GM23338 (cell line): ENCODE measurements around the gene GNRH2. TPM values are rescaled to one million over a fixed set of nuclear protein-coding genes. Genes with fewer than 3 reads are reported as not detected.

Source experiments
- ATAC-seq: fragments of 200-7000 bp; cut with Tn5 transposase; 3 replicates; pipeline ENCODE4 v1.9.1; 2020
- DNase-seq: peaks from one replicate; pipeline ENCODE4 v3.0.0-alpha.2; 2015; ENCODE audit warnings: low spot score
- H2AFZ ChIP-seq: fragments of 200-600 bp; sonication (generic); 2 replicates; pipeline ENCODE4 v1.8.0; 2016; ENCODE audit warnings: antibody characterized with exemption, mild to moderate bottlenecking, moderate library complexity
- H3F3A ChIP-seq: fragments of 200-600 bp; sonication (generic); replicated peaks from 2 replicates; pipeline ENCODE4 v1.8.0; 2017; ENCODE audit warnings: antibody characterized with exemption, mixed run types, low read depth
- H3K27ac ChIP-seq: fragments of 200-600 bp; sonication (generic); 2 replicates; pipeline ENCODE4 v1.6.1; 2016; ENCODE audit warnings: low read depth
- H3K27me3 ChIP-seq: fragments of 200-600 bp; sonication (generic); 2 replicates; pipeline ENCODE4 v1.8.0; 2016; ENCODE audit warnings: mild to moderate bottlenecking, mixed run types, moderate library complexity; ENCODE audit not compliant: insufficient read depth
- H3K36me3 ChIP-seq: fragments of 200-600 bp; sonication (generic); 2 replicates; pipeline ENCODE4 v1.8.0; 2016; ENCODE audit warnings: mild to moderate bottlenecking; ENCODE audit not compliant: insufficient read depth
- H3K4me1 ChIP-seq: fragments of 200-600 bp; sonication (generic); 2 replicates; pipeline ENCODE4 v1.8.0; 2016; ENCODE audit warnings: mild to moderate bottlenecking, moderate library complexity; ENCODE audit not compliant: insufficient read depth
- H3K4me2 ChIP-seq: fragments of 200-600 bp; sonication (generic); 2 replicates; pipeline ENCODE4 v1.7.1; 2017; ENCODE audit warnings: mixed run types
- H3K4me3 ChIP-seq: fragments of 200-600 bp; sonication (generic); 2 replicates; pipeline ENCODE4 v1.6.1; 2016; ENCODE audit warnings: mixed run types
- H3K79me2 ChIP-seq: fragments of 200-600 bp; sonication (generic); replicated peaks from 2 replicates; pipeline ENCODE4 v1.8.0; 2017; ENCODE audit warnings: mild to moderate bottlenecking; ENCODE audit not compliant: insufficient read depth
- H3K9me2 ChIP-seq: fragments of 200-600 bp; sonication (generic); 2 replicates; pipeline ENCODE4 v1.8.0; 2017; ENCODE audit not compliant: insufficient read depth
- H4K20me1 ChIP-seq: fragments of 200-600 bp; sonication (generic); replicated peaks from 2 replicates; pipeline ENCODE4 v1.8.0; 2017; ENCODE audit warnings: mild to moderate bottlenecking; ENCODE audit not compliant: insufficient read depth
- H3K27ac Mint-ChIP-seq: 2 replicates; pipeline ENCODE4 v1.8.0; 2020; ENCODE audit warnings: inconsistent platforms, mild to moderate bottlenecking, moderate library complexity, mixed read lengths
- H3K27me3 Mint-ChIP-seq: 3 replicates; pipeline ENCODE4 v1.8.0; 2022; ENCODE audit warnings: low read depth, mild to moderate bottlenecking, moderate library complexity, mixed read lengths, inconsistent platforms; ENCODE audit not compliant: insufficient read depth, poor library complexity
- H3K36me3 Mint-ChIP-seq: 3 replicates; pipeline ENCODE4 v1.8.0; 2021; ENCODE audit warnings: low read depth, mild to moderate bottlenecking, inconsistent platforms, moderate library complexity, mixed read lengths
- H3K4me1 Mint-ChIP-seq: 3 replicates; pipeline ENCODE4 v1.8.0; 2020; ENCODE audit warnings: mild to moderate bottlenecking, inconsistent platforms, mixed read lengths
- H3K4me3 Mint-ChIP-seq: 3 replicates; pipeline ENCODE4 v1.8.0; 2021; ENCODE audit warnings: moderate library complexity, mild to moderate bottlenecking, inconsistent platforms, mixed read lengths
- H3K9me3 Mint-ChIP-seq: 3 replicates; pipeline ENCODE4 v1.8.0; 2020; ENCODE audit warnings: moderate library complexity, mild to moderate bottlenecking, inconsistent platforms, mixed read lengths
- EZH2 ChIP-seq: fragments of 200-600 bp; sonication (generic); IDR thresholded peaks from one replicate; pipeline ENCODE4 v1.8.0; 2017; ENCODE audit warnings: antibody characterized with exemption, mild to moderate bottlenecking, low read depth; ENCODE audit not compliant: unreplicated experiment
- EZH2phosphoT487 ChIP-seq: fragments of 200-600 bp; sonication (generic); IDR thresholded peaks from one replicate; pipeline ENCODE4 v1.8.1; 2018; ENCODE audit warnings: antibody characterized with exemption; ENCODE audit not compliant: unreplicated experiment
- JUNB ChIP-seq: IDR thresholded peaks from one replicate; pipeline ENCODE4 v1.6.1; 2016; ENCODE audit warnings: antibody characterized with exemption; ENCODE audit not compliant: unreplicated experiment
- NANOG ChIP-seq: IDR thresholded peaks from 2 replicates; pipeline ENCODE4 v1.6.1; 2016; ENCODE audit warnings: antibody characterized with exemption, borderline replicate concordance
- POLR2AphosphoS5 ChIP-seq: IDR thresholded peaks from 2 replicates; pipeline ENCODE4 v1.6.1; 2016; ENCODE audit warnings: antibody characterized with exemption, low read depth
- ZNF114 ChIP-seq: fragments of 250-450 bp; sonication (Bioruptor Pico); IDR thresholded peaks from 2 replicates; pipeline ENCODE4 v1.5.0; 2020; ENCODE audit warnings: mild to moderate bottlenecking, moderate library complexity
- polyA plus RNA-seq: library from polyadenylated mRNA; unstranded; fragments of >200 nt; fragmentation: Nextera tagmentation; extraction: Ambion mirVana; gene quantifications from 2 replicates; pipeline ENCODE4 v1.2.1, GENCODE V29; 2016
- total RNA-seq: library from RNA; depleted of rRNA; stranded (reverse); fragments of >200 nt; shearing (Covaris generic); gene quantifications from 2 replicates; pipeline ENCODE4 v1.2.3, GENCODE V29; 2014
- TF ChIP-seq, protein P1 (sequence below): fragments of 250-450 bp; sonication (Bioruptor Pico); IDR thresholded peaks from 2 replicates; pipeline ENCODE4 v1.5.0; 2020; ENCODE audit warnings: mild to moderate bottlenecking, moderate library complexity
- TF ChIP-seq, protein P2 (sequence below), 2 experiments: fragments of 200-600 bp in 1 of 2; sonication (generic) in 1 of 2; conservative IDR thresholded peaks; 2 replicates each; pipeline versions ENCODE4 v1.5.1 to v1.6.1; 2016 to 2017; ENCODE audit warnings: antibody characterized with exemption in 2 of 2, low read depth in 2 of 2, mild to moderate bottlenecking in 2 of 2, moderate library complexity in 1 of 2
- TF ChIP-seq, protein P3 (sequence below): IDR thresholded peaks from 2 replicates; pipeline ENCODE4 v1.6.1; 2016; ENCODE audit warnings: antibody characterized with exemption

GNRH2 gene
- total and polyA plus RNA-seq, 2 experiments from 2014 or later = not detected

DNA sequence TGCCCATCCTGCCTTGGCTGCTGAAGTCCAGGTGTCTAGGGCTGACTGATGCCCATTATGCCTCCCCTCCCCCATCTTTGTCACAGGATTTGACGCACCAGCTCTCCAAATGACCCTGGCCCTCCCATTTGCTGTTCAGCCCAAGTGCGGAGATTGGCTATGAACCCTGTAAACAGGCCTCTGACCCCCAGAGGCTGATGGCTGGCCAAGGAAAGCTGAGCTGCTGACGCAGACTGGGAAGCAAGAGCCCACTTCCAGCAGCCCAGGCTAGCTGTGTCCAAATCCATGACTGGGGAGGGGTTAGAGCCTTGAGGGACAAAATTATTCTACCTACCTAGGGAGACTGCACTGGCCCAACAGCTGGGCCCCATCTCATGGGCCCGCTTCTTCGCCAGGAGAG is 797 bp upstream of the GNRH2 start:
- Mint-ChIP-seq H3K36me3 (peaks cover 43% of the 10 kb centered on the region), H3K4me1 (peaks cover 25% of the 10 kb centered on the region), H3K27ac (no peak overlapping the region), H3K9me3 (no peaks in the 10 kb centered on the region; the same call in 2 of the 3 replicates), H3K27me3 (peaks cover 16% of the 10 kb centered on the region), H3K4me3 (peak overlapping the region; percentile 44)
- H3K27ac ChIP-seq = no peak overlapping the region
- H3K4me2 ChIP-seq = peak overlapping the region; percentile 44; the same call in 1 of the 2 replicates
- peaks cover 4% of the 10 kb centered on the region; the same call in 1 of the 2 replicates for H3K9me2 ChIP-seq
- H4K20me1 ChIP-seq = peaks cover 3% of the 10 kb centered on the region; the same call in 1 of the 2 replicates
- DNase-seq (peak; percentile 33), ATAC-seq (no peak)
- H3K27me3 ChIP-seq = no peaks in the 10 kb centered on the region
- no peaks in the 10 kb centered on the region for H3F3A ChIP-seq
- H2AFZ ChIP-seq = no peak overlapping the region
- TF ChIP-seq POLR2AphosphoS5 = 0 out of 2 replicates have a peak, but pooled peaks have one; percentile 20
- TF ChIP-seq ZNF114 (CRISPR knock-in tag) = no peak
- H3K4me1 ChIP-seq = peaks cover 24% of the 10 kb centered on the region
- H3K36me3 ChIP-seq = 0 out of 2 replicates have a peak, but pooled peaks cover 3% of the 10 kb centered on the region
- H3K79me2 ChIP-seq = peaks cover 11% of the 10 kb centered on the region
- no peak overlapping the region; the same call in 1 of the 2 replicates for H3K4me3 ChIP-seq

DNA sequence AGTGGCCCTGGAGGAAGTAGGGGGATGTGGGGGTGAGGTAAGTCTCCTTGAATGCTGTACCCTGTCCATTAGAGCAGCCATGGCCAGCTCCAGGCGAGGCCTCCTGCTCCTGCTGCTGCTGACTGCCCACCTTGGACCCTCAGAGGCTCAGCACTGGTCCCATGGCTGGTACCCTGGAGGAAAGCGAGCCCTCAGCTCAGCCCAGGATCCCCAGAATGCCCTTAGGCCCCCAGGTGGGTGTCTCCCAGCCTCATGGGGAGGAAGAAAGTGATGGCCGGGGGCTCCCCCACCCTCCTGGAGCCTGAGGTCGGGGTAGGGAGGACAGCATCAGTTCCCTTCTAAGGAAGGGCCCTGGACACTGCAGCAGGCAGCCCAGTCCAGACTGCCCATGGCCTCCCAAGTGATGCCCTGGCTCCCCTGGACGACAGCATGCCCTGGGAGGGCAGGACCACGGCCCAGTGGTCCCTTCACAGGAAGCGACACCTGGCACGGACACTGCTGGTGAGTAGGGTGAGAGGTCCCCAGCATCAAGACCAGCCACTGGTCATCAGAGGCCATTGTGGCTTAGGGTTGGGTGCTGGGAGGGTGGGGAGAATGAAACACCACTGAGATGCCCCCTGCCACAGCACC is 1.0 kb downstream of the GNRH2 start:
- Histone ChIP-seq H3K9me2 (peaks cover 4% of the 10 kb centered on the region; the same call in 1 of the 2 replicates), H3F3A (0 out of 2 replicates have a peak, but pooled peaks cover 5% of the 10 kb centered on the region), H2AFZ (no peak overlapping the region), H3K36me3 (peaks cover 18% of the 10 kb centered on the region; the same call in 1 of the 2 replicates), H3K4me3 (peak overlapping the region; percentile 94; the same call in 1 of the 2 replicates), H4K20me1 (peaks cover 10% of the 10 kb centered on the region), H3K27me3 (no peaks in the 10 kb centered on the region), H3K27ac (no peak overlapping the region), H3K4me1 (peaks cover 24% of the 10 kb centered on the region), H3K79me2 (peaks cover 11% of the 10 kb centered on the region), H3K4me2 (peak overlapping the region; percentile 96; the same call in 1 of the 2 replicates)
- Mint-ChIP-seq H3K9me3 (no peaks in the 10 kb centered on the region; the same call in 2 of the 3 replicates), H3K4me1 (peaks cover 25% of the 10 kb centered on the region), H3K27me3 (peaks cover 16% of the 10 kb centered on the region), H3K4me3 (peak overlapping the region; percentile 85; the same call in 2 of the 3 replicates), H3K36me3 (peaks cover 49% of the 10 kb centered on the region), H3K27ac (no peak overlapping the region)
- ATAC-seq (no peak), DNase-seq (no peak)
- no peak for TF ChIP-seq EZH2phosphoT487
- no peak for TF ChIP-seq EZH2
- no peak for TF ChIP-seq POLR2AphosphoS5
- TF ChIP-seq ZNF114 (CRISPR knock-in tag) = no peak
- TF ChIP-seq, protein P1, sequence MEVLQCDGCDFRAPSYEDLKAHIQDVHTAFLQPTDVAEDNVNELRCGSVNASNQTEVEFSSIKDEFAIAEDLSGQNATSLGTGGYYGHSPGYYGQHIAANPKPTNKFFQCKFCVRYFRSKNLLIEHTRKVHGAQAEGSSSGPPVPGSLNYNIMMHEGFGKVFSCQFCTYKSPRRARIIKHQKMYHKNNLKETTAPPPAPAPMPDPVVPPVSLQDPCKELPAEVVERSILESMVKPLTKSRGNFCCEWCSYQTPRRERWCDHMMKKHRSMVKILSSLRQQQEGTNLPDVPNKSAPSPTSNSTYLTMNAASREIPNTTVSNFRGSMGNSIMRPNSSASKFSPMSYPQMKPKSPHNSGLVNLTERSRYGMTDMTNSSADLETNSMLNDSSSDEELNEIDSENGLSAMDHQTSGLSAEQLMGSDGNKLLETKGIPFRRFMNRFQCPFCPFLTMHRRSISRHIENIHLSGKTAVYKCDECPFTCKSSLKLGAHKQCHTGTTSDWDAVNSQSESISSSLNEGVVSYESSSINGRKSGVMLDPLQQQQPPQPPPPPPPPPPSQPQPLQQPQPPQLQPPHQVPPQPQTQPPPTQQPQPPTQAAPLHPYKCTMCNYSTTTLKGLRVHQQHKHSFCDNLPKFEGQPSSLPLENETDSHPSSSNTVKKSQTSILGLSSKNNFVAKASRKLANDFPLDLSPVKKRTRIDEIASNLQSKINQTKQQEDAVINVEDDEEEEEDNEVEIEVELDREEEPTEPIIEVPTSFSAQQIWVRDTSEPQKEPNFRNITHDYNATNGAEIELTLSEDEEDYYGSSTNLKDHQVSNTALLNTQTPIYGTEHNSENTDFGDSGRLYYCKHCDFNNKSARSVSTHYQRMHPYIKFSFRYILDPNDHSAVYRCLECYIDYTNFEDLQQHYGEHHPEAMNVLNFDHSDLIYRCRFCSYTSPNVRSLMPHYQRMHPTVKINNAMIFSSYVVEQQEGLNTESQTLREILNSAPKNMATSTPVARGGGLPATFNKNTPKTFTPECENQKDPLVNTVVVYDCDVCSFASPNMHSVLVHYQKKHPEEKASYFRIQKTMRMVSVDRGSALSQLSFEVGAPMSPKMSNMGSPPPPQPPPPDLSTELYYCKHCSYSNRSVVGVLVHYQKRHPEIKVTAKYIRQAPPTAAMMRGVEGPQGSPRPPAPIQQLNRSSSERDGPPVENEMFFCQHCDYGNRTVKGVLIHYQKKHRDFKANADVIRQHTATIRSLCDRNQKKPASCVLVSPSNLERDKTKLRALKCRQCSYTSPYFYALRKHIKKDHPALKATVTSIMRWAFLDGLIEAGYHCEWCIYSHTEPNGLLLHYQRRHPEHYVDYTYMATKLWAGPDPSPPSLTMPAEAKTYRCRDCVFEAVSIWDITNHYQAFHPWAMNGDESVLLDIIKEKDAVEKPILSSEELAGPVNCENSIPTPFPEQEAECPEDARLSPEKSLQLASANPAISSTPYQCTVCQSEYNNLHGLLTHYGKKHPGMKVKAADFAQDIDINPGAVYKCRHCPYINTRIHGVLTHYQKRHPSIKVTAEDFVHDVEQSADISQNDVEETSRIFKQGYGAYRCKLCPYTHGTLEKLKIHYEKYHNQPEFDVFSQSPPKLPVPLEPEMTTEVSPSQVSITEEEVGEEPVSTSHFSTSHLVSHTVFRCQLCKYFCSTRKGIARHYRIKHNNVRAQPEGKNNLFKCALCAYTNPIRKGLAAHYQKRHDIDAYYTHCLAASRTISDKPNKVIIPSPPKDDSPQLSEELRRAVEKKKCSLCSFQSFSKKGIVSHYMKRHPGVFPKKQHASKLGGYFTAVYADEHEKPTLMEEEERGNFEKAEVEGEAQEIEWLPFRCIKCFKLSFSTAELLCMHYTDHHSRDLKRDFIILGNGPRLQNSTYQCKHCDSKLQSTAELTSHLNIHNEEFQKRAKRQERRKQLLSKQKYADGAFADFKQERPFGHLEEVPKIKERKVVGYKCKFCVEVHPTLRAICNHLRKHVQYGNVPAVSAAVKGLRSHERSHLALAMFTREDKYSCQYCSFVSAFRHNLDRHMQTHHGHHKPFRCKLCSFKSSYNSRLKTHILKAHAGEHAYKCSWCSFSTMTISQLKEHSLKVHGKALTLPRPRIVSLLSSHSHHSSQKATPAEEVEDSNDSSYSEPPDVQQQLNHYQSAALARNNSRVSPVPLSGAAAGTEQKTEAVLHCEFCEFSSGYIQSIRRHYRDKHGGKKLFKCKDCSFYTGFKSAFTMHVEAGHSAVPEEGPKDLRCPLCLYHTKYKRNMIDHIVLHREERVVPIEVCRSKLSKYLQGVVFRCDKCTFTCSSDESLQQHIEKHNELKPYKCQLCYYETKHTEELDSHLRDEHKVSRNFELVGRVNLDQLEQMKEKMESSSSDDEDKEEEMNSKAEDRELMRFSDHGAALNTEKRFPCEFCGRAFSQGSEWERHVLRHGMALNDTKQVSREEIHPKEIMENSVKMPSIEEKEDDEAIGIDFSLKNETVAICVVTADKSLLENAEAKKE (CRISPR knock-in tag) = no peak
- no peak for TF ChIP-seq NANOG
- TF ChIP-seq, protein P2, sequence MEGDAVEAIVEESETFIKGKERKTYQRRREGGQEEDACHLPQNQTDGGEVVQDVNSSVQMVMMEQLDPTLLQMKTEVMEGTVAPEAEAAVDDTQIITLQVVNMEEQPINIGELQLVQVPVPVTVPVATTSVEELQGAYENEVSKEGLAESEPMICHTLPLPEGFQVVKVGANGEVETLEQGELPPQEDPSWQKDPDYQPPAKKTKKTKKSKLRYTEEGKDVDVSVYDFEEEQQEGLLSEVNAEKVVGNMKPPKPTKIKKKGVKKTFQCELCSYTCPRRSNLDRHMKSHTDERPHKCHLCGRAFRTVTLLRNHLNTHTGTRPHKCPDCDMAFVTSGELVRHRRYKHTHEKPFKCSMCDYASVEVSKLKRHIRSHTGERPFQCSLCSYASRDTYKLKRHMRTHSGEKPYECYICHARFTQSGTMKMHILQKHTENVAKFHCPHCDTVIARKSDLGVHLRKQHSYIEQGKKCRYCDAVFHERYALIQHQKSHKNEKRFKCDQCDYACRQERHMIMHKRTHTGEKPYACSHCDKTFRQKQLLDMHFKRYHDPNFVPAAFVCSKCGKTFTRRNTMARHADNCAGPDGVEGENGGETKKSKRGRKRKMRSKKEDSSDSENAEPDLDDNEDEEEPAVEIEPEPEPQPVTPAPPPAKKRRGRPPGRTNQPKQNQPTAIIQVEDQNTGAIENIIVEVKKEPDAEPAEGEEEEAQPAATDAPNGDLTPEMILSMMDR (conservative IDR thresholded peaks at IDR 0.05; ENCODE audit: low read depth in 2 of 2) = no peak
- TF ChIP-seq, protein P3, sequence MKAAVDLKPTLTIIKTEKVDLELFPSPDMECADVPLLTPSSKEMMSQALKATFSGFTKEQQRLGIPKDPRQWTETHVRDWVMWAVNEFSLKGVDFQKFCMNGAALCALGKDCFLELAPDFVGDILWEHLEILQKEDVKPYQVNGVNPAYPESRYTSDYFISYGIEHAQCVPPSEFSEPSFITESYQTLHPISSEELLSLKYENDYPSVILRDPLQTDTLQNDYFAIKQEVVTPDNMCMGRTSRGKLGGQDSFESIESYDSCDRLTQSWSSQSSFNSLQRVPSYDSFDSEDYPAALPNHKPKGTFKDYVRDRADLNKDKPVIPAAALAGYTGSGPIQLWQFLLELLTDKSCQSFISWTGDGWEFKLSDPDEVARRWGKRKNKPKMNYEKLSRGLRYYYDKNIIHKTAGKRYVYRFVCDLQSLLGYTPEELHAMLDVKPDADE = no peak
- TF ChIP-seq JUNB = no peak
